Gastrocnemius medialis (tissue), 4 donors: ENCODE results near the gene PYGB.

Experiments used
- POLR2A ChIP-seq, 2 donors: fragments of 450-650 bp; IDR thresholded peaks; one replicate each; pipeline ENCODE4 v1.6.1; 2017; ENCODE audit warnings: antibody characterized with exemption in 2 of 2, mild to moderate bottlenecking in 2 of 2, moderate library complexity in 2 of 2
- TF ChIP-seq, protein P1 (sequence below), 5 experiments: fragments of 450-650 bp in 3 of 5; fragments of 200-600 bp in 2 of 5; sonication (generic) in 2 of 5; IDR thresholded peaks in 4 of 5; conservative IDR thresholded peaks in 1 of 5; 1 replicate in 4 of 5; 2 replicates in 1 of 5; pipeline ENCODE4 v1.5.1; 2016 to 2019; ENCODE audit warnings: antibody characterized with exemption in 5 of 5, mild to moderate bottlenecking in 3 of 5, moderate library complexity in 3 of 5

DNA sequence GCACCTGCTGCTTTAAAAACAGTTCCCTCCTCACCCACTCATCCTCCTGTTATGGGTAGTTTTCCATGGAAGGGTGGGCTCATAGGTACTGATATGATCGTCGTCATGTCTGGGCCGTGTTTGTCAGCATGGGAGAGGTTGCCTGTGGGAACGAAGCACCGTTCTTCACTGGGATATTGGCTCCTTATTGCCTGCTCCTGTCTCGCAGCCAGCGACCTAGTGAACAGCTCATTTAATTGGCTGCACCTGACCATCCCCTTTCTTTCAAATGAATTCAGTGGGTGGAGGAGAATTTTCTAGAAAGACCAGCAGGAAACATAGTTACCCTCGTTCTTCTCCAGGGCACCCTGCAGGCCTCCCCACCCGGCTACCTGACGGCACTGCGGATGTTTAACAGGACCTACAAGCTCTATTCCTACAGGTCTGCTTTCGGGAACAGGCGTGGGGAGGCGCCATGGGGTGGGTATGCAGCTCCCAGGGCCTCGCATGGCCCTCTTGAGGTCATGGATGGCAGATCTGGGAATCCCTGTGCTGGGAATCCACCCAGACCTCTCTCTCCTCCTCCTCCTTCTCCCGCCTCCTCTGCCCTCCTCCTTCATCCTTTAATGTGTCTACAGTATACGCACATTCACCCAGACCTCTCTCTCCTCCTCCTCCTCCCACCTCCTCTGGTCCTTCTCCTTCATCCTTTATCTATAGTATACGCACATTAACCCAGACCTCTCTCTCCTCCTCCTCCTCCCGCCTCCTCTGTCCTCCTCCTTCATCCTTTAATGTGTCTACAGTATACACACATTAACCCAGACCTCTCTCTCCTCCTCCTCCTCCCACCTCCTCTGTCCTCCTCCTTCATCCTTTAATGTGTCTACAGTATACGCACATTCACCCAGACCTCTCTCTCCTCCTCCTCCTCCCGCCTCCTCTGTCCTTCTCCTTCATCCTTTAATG is 30.4 kb upstream of the PYGB start:
- TF ChIP-seq, protein P1, sequence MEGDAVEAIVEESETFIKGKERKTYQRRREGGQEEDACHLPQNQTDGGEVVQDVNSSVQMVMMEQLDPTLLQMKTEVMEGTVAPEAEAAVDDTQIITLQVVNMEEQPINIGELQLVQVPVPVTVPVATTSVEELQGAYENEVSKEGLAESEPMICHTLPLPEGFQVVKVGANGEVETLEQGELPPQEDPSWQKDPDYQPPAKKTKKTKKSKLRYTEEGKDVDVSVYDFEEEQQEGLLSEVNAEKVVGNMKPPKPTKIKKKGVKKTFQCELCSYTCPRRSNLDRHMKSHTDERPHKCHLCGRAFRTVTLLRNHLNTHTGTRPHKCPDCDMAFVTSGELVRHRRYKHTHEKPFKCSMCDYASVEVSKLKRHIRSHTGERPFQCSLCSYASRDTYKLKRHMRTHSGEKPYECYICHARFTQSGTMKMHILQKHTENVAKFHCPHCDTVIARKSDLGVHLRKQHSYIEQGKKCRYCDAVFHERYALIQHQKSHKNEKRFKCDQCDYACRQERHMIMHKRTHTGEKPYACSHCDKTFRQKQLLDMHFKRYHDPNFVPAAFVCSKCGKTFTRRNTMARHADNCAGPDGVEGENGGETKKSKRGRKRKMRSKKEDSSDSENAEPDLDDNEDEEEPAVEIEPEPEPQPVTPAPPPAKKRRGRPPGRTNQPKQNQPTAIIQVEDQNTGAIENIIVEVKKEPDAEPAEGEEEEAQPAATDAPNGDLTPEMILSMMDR (IDR thresholded peaks at IDR 0.05 in 4 of 5, conservative IDR thresholded peaks at IDR 0.05 in 1 of 5) = no peak
- no peak for TF ChIP-seq POLR2A (IDR thresholded peaks at IDR 0.05)
